HG03045 (cell line): ENCODE results near the gene DUOXA1.

Source experiments
- ATAC-seq: cut with Tn5 transposase; IDR thresholded peaks from one replicate; pipeline ENCODE4 v1.9.1; 2021; ENCODE audit warnings: mild to moderate bottlenecking, moderate library complexity; ENCODE audit not compliant: unreplicated experiment

The DUOXA1 gene

GRCh38 chr15:45133561-45133920 lies 3.9 kb upstream of the DUOXA1 start:
- no peak for ATAC-seq

GRCh38 chr15:45132844-45133560 lies 3.3 kb upstream of the DUOXA1 start:
- no peak for ATAC-seq

GRCh38 chr15:45131510-45131909 lies 1.8 kb upstream of the DUOXA1 start:
- no peak for ATAC-seq

- no peak for ATAC-seq
Observed at GRCh38 chr15:45130291-45131000, 767 bp upstream of the DUOXA1 start.

- no peak for ATAC-seq
Observed at GRCh38 chr15:45128971-45129639, 574 bp downstream of the DUOXA1 start.

GRCh38 chr15:45126535-45127158 lies 3.0 kb downstream of the DUOXA1 start:
- no peak for ATAC-seq

- no peak for ATAC-seq
Observed at GRCh38 chr15:45123397-45123796, 6.3 kb downstream of the DUOXA1 start.

- no peak for ATAC-seq
Observed at GRCh38 chr15:45122719-45123118, 7.0 kb downstream of the DUOXA1 start.

GRCh38 chr15:45121706-45122417 lies 7.8 kb downstream of the DUOXA1 start:
- no peak for ATAC-seq

- ATAC-seq: no peak
Observed at GRCh38 chr15:45121020-45121419, 8.7 kb downstream of the DUOXA1 start.

- no peak for ATAC-seq
Observed at GRCh38 chr15:45120081-45120972, 9.4 kb downstream of the DUOXA1 start.

GRCh38 chr15:45118996-45119395 lies 10.7 kb downstream of the DUOXA1 start:
- ATAC-seq: no peak

- peak; percentile 85 for ATAC-seq
Observed at GRCh38 chr15:45118131-45118588, 11.5 kb downstream of the DUOXA1 start.

- peak; percentile 4 for ATAC-seq
Observed at GRCh38 chr15:45117308-45118130, 12.2 kb downstream of the DUOXA1 start.

- ATAC-seq: no peak
Observed at GRCh38 chr15:45116482-45117307, 13.0 kb downstream of the DUOXA1 start.

- ATAC-seq: no peak
Observed at GRCh38 chr15:45116006-45116481, 13.6 kb downstream of the DUOXA1 start.

GRCh38 chr15:45115312-45115820 lies 14.3 kb downstream of the DUOXA1 start:
- no peak for ATAC-seq

GRCh38 chr15:45114751-45115085 lies 15.0 kb downstream of the DUOXA1 start:
- no peak for ATAC-seq
